ENCODE results near the gene CFTR. TPM values are rescaled to one million over a fixed set of nuclear protein-coding genes. Genes with fewer than 3 reads are reported as not detected.

Gene CFTR
- total RNA-seq, 1 experiment from 2014 or later, result 0.72 TPM

GRCh38 chr7:117478836-117479224 is 995 bp upstream of the CFTR start:
- no peak overlapping the region for H3K27ac Mint-ChIP-seq
- ChIA-PET POLR2A (no interaction called here), CTCF (no interaction called here)
- DNase-seq (ENCODE audit: low spot score) (no peak), ATAC-seq (peak; percentile 45)
- H3K4me3 Mint-ChIP-seq, result peak overlapping the region; percentile 81
- no peaks in the 10 kb centered on the region for H3K36me3 Mint-ChIP-seq
- TF ChIP-seq, protein P1, sequence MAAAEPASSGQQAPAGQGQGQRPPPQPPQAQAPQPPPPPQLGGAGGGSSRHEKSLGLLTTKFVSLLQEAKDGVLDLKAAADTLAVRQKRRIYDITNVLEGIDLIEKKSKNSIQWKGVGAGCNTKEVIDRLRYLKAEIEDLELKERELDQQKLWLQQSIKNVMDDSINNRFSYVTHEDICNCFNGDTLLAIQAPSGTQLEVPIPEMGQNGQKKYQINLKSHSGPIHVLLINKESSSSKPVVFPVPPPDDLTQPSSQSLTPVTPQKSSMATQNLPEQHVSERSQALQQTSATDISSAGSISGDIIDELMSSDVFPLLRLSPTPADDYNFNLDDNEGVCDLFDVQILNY (CRISPR knock-in tag; IDR thresholded peaks at IDR 0.05), result no peak
- TF ChIP-seq FOXJ3 (CRISPR knock-in tag; IDR thresholded peaks at IDR 0.05; ENCODE audit: borderline replicate concordance) (no peak), ZMAT4 (CRISPR knock-in tag; IDR thresholded peaks at IDR 0.05) (no peak), E2F4 (CRISPR knock-in tag; IDR thresholded peaks at IDR 0.05; ENCODE audit: borderline replicate concordance, low read depth) (no peak), FOXK1 (CRISPR knock-in tag; IDR thresholded peaks at IDR 0.05) (no peak), PRDM15 (CRISPR knock-in tag; IDR thresholded peaks at IDR 0.05) (no peak), TEAD4 (CRISPR knock-in tag; IDR thresholded peaks at IDR 0.05) (no peak), TEAD1 (CRISPR knock-in tag; IDR thresholded peaks at IDR 0.05) (no peak), ZNF121 (CRISPR knock-in tag; IDR thresholded peaks at IDR 0.05) (no peak)
- TF ChIP-seq, protein P2, sequence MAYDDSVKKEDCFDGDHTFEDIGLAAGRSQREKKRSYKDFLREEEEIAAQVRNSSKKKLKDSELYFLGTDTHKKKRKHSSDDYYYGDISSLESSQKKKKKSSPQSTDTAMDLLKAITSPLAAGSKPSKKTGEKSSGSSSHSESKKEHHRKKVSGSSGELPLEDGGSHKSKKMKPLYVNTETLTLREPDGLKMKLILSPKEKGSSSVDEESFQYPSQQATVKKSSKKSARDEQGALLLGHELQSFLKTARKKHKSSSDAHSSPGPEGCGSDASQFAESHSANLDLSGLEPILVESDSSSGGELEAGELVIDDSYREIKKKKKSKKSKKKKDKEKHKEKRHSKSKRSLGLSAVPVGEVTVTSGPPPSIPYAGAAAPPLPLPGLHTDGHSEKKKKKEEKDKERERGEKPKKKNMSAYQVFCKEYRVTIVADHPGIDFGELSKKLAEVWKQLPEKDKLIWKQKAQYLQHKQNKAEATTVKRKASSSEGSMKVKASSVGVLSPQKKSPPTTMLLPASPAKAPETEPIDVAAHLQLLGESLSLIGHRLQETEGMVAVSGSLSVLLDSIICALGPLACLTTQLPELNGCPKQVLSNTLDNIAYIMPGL (CRISPR knock-in tag; IDR thresholded peaks at IDR 0.05), result no peak
- peaks cover 42% of the 10 kb centered on the region for H3K27me3 Mint-ChIP-seq (ENCODE audit: low read depth)
- H3K9me3 Mint-ChIP-seq, result no peaks in the 10 kb centered on the region
- H3K4me1 Mint-ChIP-seq, result peaks cover 13% of the 10 kb centered on the region

- peaks cover 42% of the 10 kb centered on the region for H3K27me3 Mint-ChIP-seq (ENCODE audit: low read depth)
- POLR2A ChIA-PET, result no interaction called here
- CTCF ChIA-PET, result interaction anchor here (1.1 to 1.2 kb wide), 2 partner anchors 21 to 79 kb away, joined by 3 read pairs; no protein-coding TSS in a partner anchor
- TF ChIP-seq SMAD4 (CRISPR knock-in tag; IDR thresholded peaks at IDR 0.05) (no peak), E2F1 (CRISPR knock-in tag; IDR thresholded peaks at IDR 0.05) (no peak), ZBTB21 (CRISPR knock-in tag; IDR thresholded peaks at IDR 0.05; ENCODE audit: borderline replicate concordance) (no peak), OVOL2 (CRISPR knock-in tag; IDR thresholded peaks at IDR 0.05; ENCODE audit: borderline replicate concordance) (no peak), ATF2 (CRISPR knock-in tag; IDR thresholded peaks at IDR 0.05; ENCODE audit: borderline replicate concordance, low read depth) (no peak), ZNF219 (CRISPR knock-in tag; IDR thresholded peaks at IDR 0.05; ENCODE audit: borderline replicate concordance) (no peak), NFE2L1 (CRISPR knock-in tag; IDR thresholded peaks at IDR 0.05) (no peak), ZNF416 (CRISPR knock-in tag; IDR thresholded peaks at IDR 0.05) (no peak), ZNF396 (CRISPR knock-in tag; IDR thresholded peaks at IDR 0.05; ENCODE audit: borderline replicate concordance) (no peak), MLX (CRISPR knock-in tag; IDR thresholded peaks at IDR 0.05) (no peak)
- TF ChIP-seq, protein P3, sequence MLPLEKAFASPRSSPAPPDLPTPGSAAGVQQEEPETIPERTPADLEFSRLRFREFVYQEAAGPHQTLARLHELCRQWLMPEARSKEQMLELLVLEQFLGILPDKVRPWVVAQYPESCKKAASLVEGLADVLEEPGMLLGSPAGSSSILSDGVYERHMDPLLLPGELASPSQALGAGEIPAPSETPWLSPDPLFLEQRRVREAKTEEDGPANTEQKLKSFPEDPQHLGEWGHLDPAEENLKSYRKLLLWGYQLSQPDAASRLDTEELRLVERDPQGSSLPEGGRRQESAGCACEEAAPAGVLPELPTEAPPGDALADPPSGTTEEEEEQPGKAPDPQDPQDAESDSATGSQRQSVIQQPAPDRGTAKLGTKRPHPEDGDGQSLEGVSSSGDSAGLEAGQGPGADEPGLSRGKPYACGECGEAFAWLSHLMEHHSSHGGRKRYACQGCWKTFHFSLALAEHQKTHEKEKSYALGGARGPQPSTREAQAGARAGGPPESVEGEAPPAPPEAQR (CRISPR knock-in tag; IDR thresholded peaks at IDR 0.05), result no peak
- TF ChIP-seq, protein P4, sequence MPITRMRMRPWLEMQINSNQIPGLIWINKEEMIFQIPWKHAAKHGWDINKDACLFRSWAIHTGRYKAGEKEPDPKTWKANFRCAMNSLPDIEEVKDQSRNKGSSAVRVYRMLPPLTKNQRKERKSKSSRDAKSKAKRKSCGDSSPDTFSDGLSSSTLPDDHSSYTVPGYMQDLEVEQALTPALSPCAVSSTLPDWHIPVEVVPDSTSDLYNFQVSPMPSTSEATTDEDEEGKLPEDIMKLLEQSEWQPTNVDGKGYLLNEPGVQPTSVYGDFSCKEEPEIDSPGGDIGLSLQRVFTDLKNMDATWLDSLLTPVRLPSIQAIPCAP (CRISPR knock-in tag; IDR thresholded peaks at IDR 0.05), result no peak
These were observed 184 bp downstream of the CFTR start for GRCh38 chr7:117480055-117480362.

More at GRCh38 chr7:117480055-117480362, 184 bp downstream of the CFTR start:
- no peak for ATAC-seq
- Mint-ChIP-seq H3K27ac (no peak overlapping the region), H3K4me1 (peaks cover 15% of the 10 kb centered on the region), H3K36me3 (no peaks in the 10 kb centered on the region), H3K4me3 (peak overlapping the region; percentile 81), H3K9me3 (no peaks in the 10 kb centered on the region)
- DNase-seq (ENCODE audit: low spot score), result no peak
